Neutrophil (primary cell): Measurements from ENCODE around the gene UBA5.

ENCODE experiments used
- H3K27ac ChIP-seq: fragments of 200-600 bp; sonication (generic); 2 replicates; pipeline ENCODE4 v1.5.1; 2016; ENCODE audit warnings: mild to moderate bottlenecking, moderate library complexity
- H3K27me3 ChIP-seq: fragments of 200-600 bp; sonication (generic); 2 replicates; pipeline ENCODE4 v1.6.0; 2016; ENCODE audit warnings: mild to moderate bottlenecking
- H3K36me3 ChIP-seq: fragments of 200-600 bp; sonication (generic); 2 replicates; pipeline ENCODE4 v1.5.1; 2017
- H3K4me1 ChIP-seq, 2 experiments: fragments of 200-600 bp in 1 of 2; sonication (generic) in 1 of 2; 1 replicate in 1 of 2; 2 replicates in 1 of 2; pipeline versions ENCODE4 v1.5.1 to v1.6.1; 2013 to 2016; ENCODE audit warnings: low read depth in 1 of 2, low read length in 1 of 2, mild to moderate bottlenecking in 1 of 2, moderate library complexity in 1 of 2; ENCODE audit not compliant: control insufficient read depth in 1 of 2, insufficient read depth in 1 of 2
- H3K4me3 ChIP-seq, 2 experiments: fragments of 200-600 bp in 1 of 2; sonication (generic) in 1 of 2; 1 replicate in 1 of 2; 2 replicates in 1 of 2; pipeline ENCODE4 v1.5.1; 2013 to 2016; ENCODE audit warnings: low read depth in 1 of 2, low read length in 1 of 2, mild to moderate bottlenecking in 1 of 2, moderate library complexity in 1 of 2
- H3K9me3 ChIP-seq: fragments of 200-600 bp; sonication (generic); 2 replicates; pipeline ENCODE4 v1.5.1; 2016
- TF ChIP-seq, protein P1 (sequence below): fragments of 200-600 bp; sonication (generic); IDR thresholded peaks from 2 replicates; pipeline ENCODE4 v1.5.1; 2016; ENCODE audit warnings: antibody characterized with exemption

The UBA5 gene

DNA sequence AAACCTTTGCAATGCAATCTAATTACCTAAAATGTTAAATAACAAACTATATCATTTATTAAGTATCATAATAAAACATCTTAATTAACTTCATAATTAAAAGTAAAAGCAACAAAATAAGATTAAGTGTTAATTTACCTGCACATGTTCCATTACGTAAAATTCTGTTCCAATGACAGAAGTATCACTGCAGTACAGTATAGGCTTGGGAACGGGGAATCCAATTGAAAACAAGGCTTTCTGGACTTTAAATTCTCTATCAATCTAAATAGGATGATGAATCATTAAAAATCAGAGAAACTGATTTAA lies 17.6 kb upstream of the UBA5 start:
- TF ChIP-seq, protein P1, sequence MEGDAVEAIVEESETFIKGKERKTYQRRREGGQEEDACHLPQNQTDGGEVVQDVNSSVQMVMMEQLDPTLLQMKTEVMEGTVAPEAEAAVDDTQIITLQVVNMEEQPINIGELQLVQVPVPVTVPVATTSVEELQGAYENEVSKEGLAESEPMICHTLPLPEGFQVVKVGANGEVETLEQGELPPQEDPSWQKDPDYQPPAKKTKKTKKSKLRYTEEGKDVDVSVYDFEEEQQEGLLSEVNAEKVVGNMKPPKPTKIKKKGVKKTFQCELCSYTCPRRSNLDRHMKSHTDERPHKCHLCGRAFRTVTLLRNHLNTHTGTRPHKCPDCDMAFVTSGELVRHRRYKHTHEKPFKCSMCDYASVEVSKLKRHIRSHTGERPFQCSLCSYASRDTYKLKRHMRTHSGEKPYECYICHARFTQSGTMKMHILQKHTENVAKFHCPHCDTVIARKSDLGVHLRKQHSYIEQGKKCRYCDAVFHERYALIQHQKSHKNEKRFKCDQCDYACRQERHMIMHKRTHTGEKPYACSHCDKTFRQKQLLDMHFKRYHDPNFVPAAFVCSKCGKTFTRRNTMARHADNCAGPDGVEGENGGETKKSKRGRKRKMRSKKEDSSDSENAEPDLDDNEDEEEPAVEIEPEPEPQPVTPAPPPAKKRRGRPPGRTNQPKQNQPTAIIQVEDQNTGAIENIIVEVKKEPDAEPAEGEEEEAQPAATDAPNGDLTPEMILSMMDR: peak; percentile 5

DNA sequence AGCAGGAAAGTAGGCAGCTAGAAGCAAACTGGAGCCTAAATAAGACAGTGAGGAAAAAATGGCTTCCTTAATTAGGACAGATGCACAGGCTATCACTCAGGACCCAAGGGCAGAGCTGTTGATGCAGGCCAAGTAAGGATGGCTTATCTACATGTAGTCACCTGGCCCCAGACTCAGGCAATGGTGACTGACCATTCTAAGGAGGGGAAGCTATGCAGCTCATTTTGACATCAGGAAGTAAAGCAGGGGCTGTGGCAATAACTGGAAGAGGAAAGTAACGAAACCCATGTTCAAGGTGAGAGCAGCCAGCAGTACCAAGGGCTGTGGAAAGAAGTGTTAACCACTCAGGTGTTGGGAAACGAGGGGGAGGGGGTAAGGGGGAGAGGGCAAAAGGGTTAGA lies 16.8 kb upstream of the UBA5 start:
- TF ChIP-seq, protein P1: no peak
- Histone ChIP-seq H3K4me1 (peaks cover 33% of the 10 kb centered on the region in 2 experiments), H3K27ac (peak overlapping the region; percentile 83), H3K27me3 (no peaks in the 10 kb centered on the region), H3K4me3 (peak overlapping the region in 1 of 2 experiments; percentile 16), H3K36me3 (peaks cover 10% of the 10 kb centered on the region), H3K9me3 (no peaks in the 10 kb centered on the region)

More for the DNA sequence above, 17.6 kb upstream of the UBA5 start:
- Histone ChIP-seq H3K36me3 (peaks cover 18% of the 10 kb centered on the region), H3K27ac (peak overlapping the region; percentile 83), H3K9me3 (no peaks in the 10 kb centered on the region), H3K27me3 (no peaks in the 10 kb centered on the region), H3K4me3 (no peak overlapping the region), H3K4me1 (peaks cover 33% of the 10 kb centered on the region in 2 experiments)

DNA sequence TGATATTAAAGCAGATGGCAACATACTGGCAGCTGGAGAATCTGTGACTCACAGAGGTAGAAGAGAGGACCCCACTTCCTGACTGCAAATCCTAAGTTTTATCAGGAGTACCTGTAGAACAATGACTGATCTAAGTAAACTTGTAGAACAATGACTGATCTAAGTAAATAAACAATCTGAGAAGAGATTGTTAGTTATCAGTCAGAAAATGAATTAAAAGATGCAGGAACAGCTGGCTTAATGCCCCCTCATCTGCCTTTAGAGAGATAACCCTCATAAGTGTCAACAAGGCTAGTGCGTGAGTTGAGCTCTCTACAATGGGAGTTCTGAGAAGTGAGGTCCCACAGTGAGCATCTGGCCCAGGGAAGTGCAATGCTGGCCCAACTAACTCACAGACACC lies 15.1 kb upstream of the UBA5 start:
- H3K27ac ChIP-seq: no peak overlapping the region
- TF ChIP-seq, protein P1: no peak
- no peaks in the 10 kb centered on the region for H3K36me3 ChIP-seq
- H3K9me3 ChIP-seq: no peaks in the 10 kb centered on the region
- no peaks in the 10 kb centered on the region for H3K27me3 ChIP-seq
- peaks cover 33% of the 10 kb centered on the region in 2 experiments for H3K4me1 ChIP-seq
- no peak overlapping the region for H3K4me3 ChIP-seq

DNA sequence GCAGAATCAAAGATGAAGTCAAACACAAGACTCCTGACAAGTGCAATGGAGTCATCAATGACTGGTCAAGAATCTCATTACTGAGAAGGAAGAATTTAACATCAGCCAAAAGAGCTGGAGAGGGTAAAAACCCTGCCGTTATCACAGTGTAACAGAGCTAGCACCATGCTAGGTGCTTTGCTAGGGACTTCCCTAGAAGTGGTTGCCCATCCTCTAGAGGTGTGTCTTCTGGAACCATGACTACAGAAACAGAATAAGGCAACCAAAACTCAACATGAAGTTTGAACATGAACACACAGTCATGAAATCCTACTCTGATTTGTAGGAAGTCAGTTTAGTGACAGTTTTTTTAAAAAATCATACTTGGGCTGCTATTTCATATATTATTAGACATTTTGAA lies 10.0 kb upstream of the UBA5 start:
- Histone ChIP-seq H3K27me3 (no peaks in the 10 kb centered on the region), H3K36me3 (no peaks in the 10 kb centered on the region), H3K9me3 (no peaks in the 10 kb centered on the region), H3K4me3 (no peak overlapping the region), H3K4me1 (peaks cover 9 to 11% of the 10 kb centered on the region in 2 experiments), H3K27ac (no peak overlapping the region)
- TF ChIP-seq, protein P1: no peak

DNA sequence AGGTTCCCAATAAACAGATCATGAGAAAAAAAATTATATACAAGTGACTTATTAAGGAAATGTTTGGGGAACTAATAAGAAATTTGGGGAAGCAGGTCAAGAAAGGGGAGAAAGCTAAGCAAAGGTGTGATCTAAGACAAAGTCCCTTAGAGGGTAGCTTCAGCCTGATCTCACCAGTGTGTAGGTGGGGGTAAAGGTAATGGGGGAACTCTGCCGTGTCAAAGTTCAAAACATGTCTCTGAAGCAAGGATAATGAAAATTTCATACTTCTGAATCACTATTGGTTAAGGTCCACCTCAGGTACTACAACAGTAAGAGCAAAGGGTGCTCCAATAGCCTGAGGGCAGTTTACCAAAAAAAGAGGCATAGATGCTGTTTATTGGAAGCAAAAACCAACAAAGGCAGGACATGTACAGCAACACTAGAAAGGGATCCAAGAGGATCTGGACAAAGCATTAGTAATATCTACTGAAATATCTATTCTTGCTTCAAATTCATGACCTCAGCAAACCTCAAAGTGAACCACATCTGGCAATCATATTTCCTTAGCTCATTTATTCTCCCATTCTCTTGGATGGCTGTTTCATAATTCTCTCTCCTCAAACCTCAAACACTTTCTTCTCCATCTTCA lies 7.4 kb upstream of the UBA5 start:
- no peak overlapping the region for H3K27ac ChIP-seq

More for the DNA sequence above, 7.4 kb upstream of the UBA5 start:
- H3K36me3 ChIP-seq: no peaks in the 10 kb centered on the region
- H3K27me3 ChIP-seq: no peaks in the 10 kb centered on the region
- H3K9me3 ChIP-seq: no peaks in the 10 kb centered on the region
- H3K4me1 ChIP-seq: peaks cover 9 to 10% of the 10 kb centered on the region in 2 experiments
- no peak overlapping the region for H3K4me3 ChIP-seq
- TF ChIP-seq, protein P1: no peak
